Liver (tissue), 3 donors: Measurements from ENCODE around the gene MXRA8.

ENCODE experiments used
- EGR1 ChIP-seq, 2 donors: IDR thresholded peaks; 2 replicates each; pipeline ENCODE4 v1.6.1; 2016 to 2018; ENCODE audit warnings: antibody characterized with exemption in 2 of 2, low read depth in 2 of 2
- GABPA ChIP-seq, 2 donors: IDR thresholded peaks in 1 of 2; conservative IDR thresholded peaks in 1 of 2; 2 replicates each; pipeline ENCODE4 v1.6.1; 2016; ENCODE audit warnings: antibody characterized with exemption in 2 of 2, mild to moderate bottlenecking in 1 of 2, moderate library complexity in 1 of 2
- JUND ChIP-seq, 2 donors: IDR thresholded peaks; 2 replicates each; pipeline ENCODE4 v1.6.1; 2016; ENCODE audit warnings: antibody characterized with exemption in 2 of 2
- RAD21 ChIP-seq, 2 donors: IDR thresholded peaks; 2 replicates each; pipeline ENCODE4 v1.6.1; 2016; ENCODE audit warnings: antibody characterized with exemption in 2 of 2, mild to moderate bottlenecking in 2 of 2
- RXRA ChIP-seq, 2 donors: IDR thresholded peaks; 2 replicates each; pipeline ENCODE4 v1.6.1; 2017 to 2018; ENCODE audit warnings: antibody characterized with exemption in 2 of 2, mild to moderate bottlenecking in 1 of 2
- TAF1 ChIP-seq: conservative IDR thresholded peaks from 2 replicates; pipeline ENCODE4 v1.6.1; 2016; ENCODE audit warnings: antibody characterized with exemption, mild to moderate bottlenecking
- YY1 ChIP-seq: IDR thresholded peaks from 2 replicates; pipeline ENCODE4 v1.6.1; 2016; ENCODE audit warnings: antibody characterized with exemption, mild to moderate bottlenecking
- TF ChIP-seq, protein P1 (sequence below): IDR thresholded peaks from 2 replicates; pipeline ENCODE4 v1.6.1; 2016; ENCODE audit warnings: antibody characterized with exemption, mild to moderate bottlenecking
- TF ChIP-seq, protein P2 (sequence below): fragments of 150-350 bp; IDR thresholded peaks from 2 replicates; pipeline ENCODE4 v1.5.1; 2017; ENCODE audit warnings: improper control_type of control experiment, low read depth, low read length; ENCODE audit not compliant: missing input control
- TF ChIP-seq, protein P3 (sequence below): IDR thresholded peaks from 2 replicates; pipeline ENCODE4 v1.6.1; 2016; ENCODE audit warnings: antibody characterized with exemption
- TF ChIP-seq, protein P4 (sequence below): IDR thresholded peaks from 2 replicates; pipeline ENCODE4 v1.6.1; 2016; ENCODE audit warnings: antibody characterized with exemption
- TF ChIP-seq, protein P5 (sequence below): IDR thresholded peaks from 2 replicates; pipeline ENCODE4 v1.6.1; 2016; ENCODE audit warnings: antibody characterized with exemption
- donor health status: healthy.
- donor health status: healthy.

DNA sequence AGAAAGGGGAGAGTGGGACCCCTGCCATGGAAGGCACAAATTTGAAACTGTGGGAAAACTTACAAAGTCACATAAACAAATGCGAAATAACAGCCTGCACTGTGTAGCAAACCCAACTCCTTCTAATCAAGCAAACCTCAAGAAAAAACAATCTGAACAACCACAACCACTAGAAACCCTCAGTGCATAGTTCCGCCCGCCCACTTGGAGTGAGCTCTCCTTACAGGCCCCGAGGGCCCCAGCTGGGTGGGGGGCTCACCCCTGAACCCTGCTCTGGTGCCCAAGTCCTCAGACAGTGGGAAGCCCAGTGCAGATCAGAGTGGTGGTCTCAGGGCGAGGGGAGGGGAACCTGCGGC is 931 bp upstream of the MXRA8 start:
- TF ChIP-seq EGR1 (IDR thresholded peaks at IDR 0.05; ENCODE audit: low read depth in 2 of 2), result no peak
- TF ChIP-seq, protein P1, sequence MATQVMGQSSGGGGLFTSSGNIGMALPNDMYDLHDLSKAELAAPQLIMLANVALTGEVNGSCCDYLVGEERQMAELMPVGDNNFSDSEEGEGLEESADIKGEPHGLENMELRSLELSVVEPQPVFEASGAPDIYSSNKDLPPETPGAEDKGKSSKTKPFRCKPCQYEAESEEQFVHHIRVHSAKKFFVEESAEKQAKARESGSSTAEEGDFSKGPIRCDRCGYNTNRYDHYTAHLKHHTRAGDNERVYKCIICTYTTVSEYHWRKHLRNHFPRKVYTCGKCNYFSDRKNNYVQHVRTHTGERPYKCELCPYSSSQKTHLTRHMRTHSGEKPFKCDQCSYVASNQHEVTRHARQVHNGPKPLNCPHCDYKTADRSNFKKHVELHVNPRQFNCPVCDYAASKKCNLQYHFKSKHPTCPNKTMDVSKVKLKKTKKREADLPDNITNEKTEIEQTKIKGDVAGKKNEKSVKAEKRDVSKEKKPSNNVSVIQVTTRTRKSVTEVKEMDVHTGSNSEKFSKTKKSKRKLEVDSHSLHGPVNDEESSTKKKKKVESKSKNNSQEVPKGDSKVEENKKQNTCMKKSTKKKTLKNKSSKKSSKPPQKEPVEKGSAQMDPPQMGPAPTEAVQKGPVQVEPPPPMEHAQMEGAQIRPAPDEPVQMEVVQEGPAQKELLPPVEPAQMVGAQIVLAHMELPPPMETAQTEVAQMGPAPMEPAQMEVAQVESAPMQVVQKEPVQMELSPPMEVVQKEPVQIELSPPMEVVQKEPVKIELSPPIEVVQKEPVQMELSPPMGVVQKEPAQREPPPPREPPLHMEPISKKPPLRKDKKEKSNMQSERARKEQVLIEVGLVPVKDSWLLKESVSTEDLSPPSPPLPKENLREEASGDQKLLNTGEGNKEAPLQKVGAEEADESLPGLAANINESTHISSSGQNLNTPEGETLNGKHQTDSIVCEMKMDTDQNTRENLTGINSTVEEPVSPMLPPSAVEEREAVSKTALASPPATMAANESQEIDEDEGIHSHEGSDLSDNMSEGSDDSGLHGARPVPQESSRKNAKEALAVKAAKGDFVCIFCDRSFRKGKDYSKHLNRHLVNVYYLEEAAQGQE, result no peak
- TF ChIP-seq, protein P2, sequence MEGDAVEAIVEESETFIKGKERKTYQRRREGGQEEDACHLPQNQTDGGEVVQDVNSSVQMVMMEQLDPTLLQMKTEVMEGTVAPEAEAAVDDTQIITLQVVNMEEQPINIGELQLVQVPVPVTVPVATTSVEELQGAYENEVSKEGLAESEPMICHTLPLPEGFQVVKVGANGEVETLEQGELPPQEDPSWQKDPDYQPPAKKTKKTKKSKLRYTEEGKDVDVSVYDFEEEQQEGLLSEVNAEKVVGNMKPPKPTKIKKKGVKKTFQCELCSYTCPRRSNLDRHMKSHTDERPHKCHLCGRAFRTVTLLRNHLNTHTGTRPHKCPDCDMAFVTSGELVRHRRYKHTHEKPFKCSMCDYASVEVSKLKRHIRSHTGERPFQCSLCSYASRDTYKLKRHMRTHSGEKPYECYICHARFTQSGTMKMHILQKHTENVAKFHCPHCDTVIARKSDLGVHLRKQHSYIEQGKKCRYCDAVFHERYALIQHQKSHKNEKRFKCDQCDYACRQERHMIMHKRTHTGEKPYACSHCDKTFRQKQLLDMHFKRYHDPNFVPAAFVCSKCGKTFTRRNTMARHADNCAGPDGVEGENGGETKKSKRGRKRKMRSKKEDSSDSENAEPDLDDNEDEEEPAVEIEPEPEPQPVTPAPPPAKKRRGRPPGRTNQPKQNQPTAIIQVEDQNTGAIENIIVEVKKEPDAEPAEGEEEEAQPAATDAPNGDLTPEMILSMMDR, result no peak
- TF ChIP-seq, protein P3, sequence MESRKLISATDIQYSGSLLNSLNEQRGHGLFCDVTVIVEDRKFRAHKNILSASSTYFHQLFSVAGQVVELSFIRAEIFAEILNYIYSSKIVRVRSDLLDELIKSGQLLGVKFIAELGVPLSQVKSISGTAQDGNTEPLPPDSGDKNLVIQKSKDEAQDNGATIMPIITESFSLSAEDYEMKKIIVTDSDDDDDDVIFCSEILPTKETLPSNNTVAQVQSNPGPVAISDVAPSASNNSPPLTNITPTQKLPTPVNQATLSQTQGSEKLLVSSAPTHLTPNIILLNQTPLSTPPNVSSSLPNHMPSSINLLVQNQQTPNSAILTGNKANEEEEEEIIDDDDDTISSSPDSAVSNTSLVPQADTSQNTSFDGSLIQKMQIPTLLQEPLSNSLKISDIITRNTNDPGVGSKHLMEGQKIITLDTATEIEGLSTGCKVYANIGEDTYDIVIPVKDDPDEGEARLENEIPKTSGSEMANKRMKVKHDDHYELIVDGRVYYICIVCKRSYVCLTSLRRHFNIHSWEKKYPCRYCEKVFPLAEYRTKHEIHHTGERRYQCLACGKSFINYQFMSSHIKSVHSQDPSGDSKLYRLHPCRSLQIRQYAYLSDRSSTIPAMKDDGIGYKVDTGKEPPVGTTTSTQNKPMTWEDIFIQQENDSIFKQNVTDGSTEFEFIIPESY, result no peak
- TF ChIP-seq, protein P4, sequence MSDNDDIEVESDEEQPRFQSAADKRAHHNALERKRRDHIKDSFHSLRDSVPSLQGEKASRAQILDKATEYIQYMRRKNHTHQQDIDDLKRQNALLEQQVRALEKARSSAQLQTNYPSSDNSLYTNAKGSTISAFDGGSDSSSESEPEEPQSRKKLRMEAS, result no peak
- no peak for TF ChIP-seq RAD21 (IDR thresholded peaks at IDR 0.05)
- no peak for TF ChIP-seq RXRA (IDR thresholded peaks at IDR 0.05)
- no peak for TF ChIP-seq GABPA (IDR thresholded peaks at IDR 0.05 in 1 of 2, conservative IDR thresholded peaks at IDR 0.05 in 1 of 2)
- TF ChIP-seq, protein P5, sequence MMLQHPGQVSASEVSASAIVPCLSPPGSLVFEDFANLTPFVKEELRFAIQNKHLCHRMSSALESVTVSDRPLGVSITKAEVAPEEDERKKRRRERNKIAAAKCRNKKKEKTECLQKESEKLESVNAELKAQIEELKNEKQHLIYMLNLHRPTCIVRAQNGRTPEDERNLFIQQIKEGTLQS, result no peak
- no peak for TF ChIP-seq TAF1
- TF ChIP-seq JUND (IDR thresholded peaks at IDR 0.05), result no peak
- no peak for TF ChIP-seq YY1
